ENCODE measurements around the gene CSMD2.

CSMD2 gene

GRCh38 chr1:33792651-33793050 is 372.4 kb downstream of the CSMD2 start:
- H3K4me1 ChIP-seq (ENCODE audit: control insufficient read depth, insufficient read depth, low read depth, low read length) = no peaks in the 10 kb centered on the region
- no peak overlapping the region for H2BK120ac ChIP-seq (ENCODE audit: low read depth, low read length)
- H4K8ac ChIP-seq (ENCODE audit: low read length) = no peak overlapping the region
- H2AK5ac ChIP-seq (ENCODE audit: low read length, severe bottlenecking) = no peak overlapping the region
- no peak for DNase-seq
- H3K9ac ChIP-seq (ENCODE audit: low read length) = no peak overlapping the region
- H3K4ac ChIP-seq (ENCODE audit: low read depth in 1 of 2, low read length in 2 of 2) = no peak overlapping the region
- H3K27me3 ChIP-seq (ENCODE audit: control insufficient read depth in 1 of 2, insufficient read depth in 1 of 2, low read length in 2 of 2) = no peaks in the 10 kb centered on the region
- 81% methylated on average over 3 of the region's 4 CpGs for WGBS
- no peak overlapping the region for H3K23ac ChIP-seq (ENCODE audit: low read length in 2 of 2)
- H3K79me1 ChIP-seq (replicated peaks; ENCODE audit: low read length, poor library complexity, severe bottlenecking) = no peaks in the 10 kb centered on the region
- H2BK5ac ChIP-seq (ENCODE audit: low read depth, low read length, poor library complexity, severe bottlenecking) = no peak overlapping the region
- no peak overlapping the region for H4K91ac ChIP-seq (ENCODE audit: low read length)
- peaks cover 0 to 35% of the 10 kb centered on the region in 2 experiments for H3K36me3 ChIP-seq (ENCODE audit: control insufficient read depth in 1 of 2, insufficient read depth in 2 of 2, low read depth in 1 of 2, low read length in 2 of 2)
- H3K27ac ChIP-seq (ENCODE audit: low read length, poor library complexity, severe bottlenecking) = no peak overlapping the region
- H3K18ac ChIP-seq (ENCODE audit: low read depth in 1 of 2, low read length in 2 of 2) = no peak overlapping the region
- no peak overlapping the region for H2AFZ ChIP-seq (ENCODE audit: low read depth, low read length)
- no peak overlapping the region for H3K14ac ChIP-seq (ENCODE audit: low read length in 2 of 2)
- no peak overlapping the region for H3K4me2 ChIP-seq (ENCODE audit: low read length, poor library complexity, severe bottlenecking)
- H3K4me3 ChIP-seq (ENCODE audit: insufficient read depth in 1 of 2, low read depth in 1 of 2, low read length in 2 of 2) = no peak overlapping the region
- H2BK12ac ChIP-seq (ENCODE audit: low read length in 2 of 2) = no peak overlapping the region
- no peak overlapping the region for H2BK15ac ChIP-seq (ENCODE audit: low read depth, poor library complexity, severe bottlenecking)
- peaks cover 4% of the 10 kb centered on the region for H3K9me3 ChIP-seq (ENCODE audit: control insufficient read depth, low read length)

- no peak overlapping the region for H3K4me3 ChIP-seq (ENCODE audit: insufficient read depth in 1 of 2, low read depth in 1 of 2, low read length in 2 of 2)
- H2BK12ac ChIP-seq (ENCODE audit: low read length in 2 of 2) = no peak overlapping the region
- no peaks in the 10 kb centered on the region for H3K4me1 ChIP-seq (ENCODE audit: control insufficient read depth, insufficient read depth, low read depth, low read length)
- no peaks in the 10 kb centered on the region for H3K27me3 ChIP-seq (ENCODE audit: control insufficient read depth in 1 of 2, insufficient read depth in 1 of 2, low read length in 2 of 2)
- no peaks in the 10 kb centered on the region for H3K9me3 ChIP-seq (ENCODE audit: control insufficient read depth, low read length)
- no peak overlapping the region for H4K8ac ChIP-seq (ENCODE audit: low read length)
- no peak overlapping the region for H2BK15ac ChIP-seq (ENCODE audit: low read depth, poor library complexity, severe bottlenecking)
- H3K27ac ChIP-seq (ENCODE audit: low read length, poor library complexity, severe bottlenecking) = no peak overlapping the region
- H3K14ac ChIP-seq (ENCODE audit: low read length in 2 of 2) = no peak overlapping the region
- H3K79me1 ChIP-seq (replicated peaks; ENCODE audit: low read length, poor library complexity, severe bottlenecking) = no peaks in the 10 kb centered on the region
- H2BK120ac ChIP-seq (ENCODE audit: low read depth, low read length) = no peak overlapping the region
- H3K4me2 ChIP-seq (ENCODE audit: low read length, poor library complexity, severe bottlenecking) = no peak overlapping the region
- H3K23ac ChIP-seq (ENCODE audit: low read length in 2 of 2) = no peak overlapping the region
- no peak overlapping the region for H2AK5ac ChIP-seq (ENCODE audit: low read length, severe bottlenecking)
- H4K91ac ChIP-seq (ENCODE audit: low read length) = no peak overlapping the region
- H3K36me3 ChIP-seq (ENCODE audit: control insufficient read depth in 1 of 2, insufficient read depth in 2 of 2, low read depth in 1 of 2, low read length in 2 of 2) = peaks cover 0 to 35% of the 10 kb centered on the region in 2 experiments
- 59% methylated on average over 3 of the region's 4 CpGs for WGBS
- H3K18ac ChIP-seq (ENCODE audit: low read depth in 1 of 2, low read length in 2 of 2) = no peak overlapping the region
- no peak overlapping the region for H3K9ac ChIP-seq (ENCODE audit: low read length)
- H3K4ac ChIP-seq (ENCODE audit: low read depth in 1 of 2, low read length in 2 of 2) = no peak overlapping the region
- H2AFZ ChIP-seq (ENCODE audit: low read depth, low read length) = no peak overlapping the region
- H2BK5ac ChIP-seq (ENCODE audit: low read depth, low read length, poor library complexity, severe bottlenecking) = no peak overlapping the region
- no peak for DNase-seq
Measured at GRCh38 chr1:33792216-33792615, 372.8 kb downstream of the CSMD2 start.

GRCh38 chr1:33791251-33791650 is 373.8 kb downstream of the CSMD2 start:
- Histone ChIP-seq H2BK120ac (ENCODE audit: low read depth, low read length) (no peak overlapping the region), H3K27me3 (ENCODE audit: control insufficient read depth in 1 of 2, insufficient read depth in 1 of 2, low read length in 2 of 2) (no peaks in the 10 kb centered on the region), H3K4ac (ENCODE audit: low read depth in 1 of 2, low read length in 2 of 2) (no peak overlapping the region), H3K4me2 (ENCODE audit: low read length, poor library complexity, severe bottlenecking) (no peak overlapping the region), H3K27ac (ENCODE audit: low read length, poor library complexity, severe bottlenecking) (no peak overlapping the region), H2BK15ac (ENCODE audit: low read depth, poor library complexity, severe bottlenecking) (no peak overlapping the region), H2BK12ac (ENCODE audit: low read length in 2 of 2) (no peak overlapping the region), H4K91ac (ENCODE audit: low read length) (no peak overlapping the region), H2BK5ac (ENCODE audit: low read depth, low read length, poor library complexity, severe bottlenecking) (no peak overlapping the region), H3K23ac (ENCODE audit: low read length in 2 of 2) (no peak overlapping the region), H3K79me1 (replicated peaks; ENCODE audit: low read length, poor library complexity, severe bottlenecking) (no peaks in the 10 kb centered on the region), H3K18ac (ENCODE audit: low read depth in 1 of 2, low read length in 2 of 2) (no peak overlapping the region), H2AK5ac (ENCODE audit: low read length, severe bottlenecking) (no peak overlapping the region), H3K4me3 (ENCODE audit: insufficient read depth in 1 of 2, low read depth in 1 of 2, low read length in 2 of 2) (no peak overlapping the region), H3K36me3 (ENCODE audit: control insufficient read depth in 1 of 2, insufficient read depth in 2 of 2, low read depth in 1 of 2, low read length in 2 of 2) (peaks cover 0 to 43% of the 10 kb centered on the region in 2 experiments), H3K14ac (ENCODE audit: low read length in 2 of 2) (no peak overlapping the region), H4K8ac (ENCODE audit: low read length) (no peak overlapping the region), H3K9me3 (ENCODE audit: control insufficient read depth, low read length) (no peaks in the 10 kb centered on the region), H2AFZ (ENCODE audit: low read depth, low read length) (no peak overlapping the region), H3K4me1 (ENCODE audit: control insufficient read depth, insufficient read depth, low read depth, low read length) (no peaks in the 10 kb centered on the region), H3K9ac (ENCODE audit: low read length) (no peak overlapping the region)
- DNase-seq = no peak
- 51% methylated on average over 2 of the region's 2 CpGs for WGBS

- H3K4me1 ChIP-seq (ENCODE audit: control insufficient read depth, insufficient read depth, low read depth, low read length) = no peaks in the 10 kb centered on the region
- no peak overlapping the region for H2BK5ac ChIP-seq (ENCODE audit: low read depth, low read length, poor library complexity, severe bottlenecking)
- H4K8ac ChIP-seq (ENCODE audit: low read length) = no peak overlapping the region
- WGBS = 78% methylated on average over 1 of the region's 1 CpG
- H2AK5ac ChIP-seq (ENCODE audit: low read length, severe bottlenecking) = no peak overlapping the region
- no peaks in the 10 kb centered on the region for H3K79me1 ChIP-seq (replicated peaks; ENCODE audit: low read length, poor library complexity, severe bottlenecking)
- no peak overlapping the region for H2AFZ ChIP-seq (ENCODE audit: low read depth, low read length)
- no peak overlapping the region for H3K27ac ChIP-seq (ENCODE audit: low read length, poor library complexity, severe bottlenecking)
- H2BK12ac ChIP-seq (ENCODE audit: low read length in 2 of 2) = no peak overlapping the region
- H3K14ac ChIP-seq (ENCODE audit: low read length in 2 of 2) = no peak overlapping the region
- H2BK15ac ChIP-seq (ENCODE audit: low read depth, poor library complexity, severe bottlenecking) = no peak overlapping the region
- H3K9ac ChIP-seq (ENCODE audit: low read length) = no peak overlapping the region
- peaks cover 0 to 44% of the 10 kb centered on the region in 2 experiments for H3K36me3 ChIP-seq (ENCODE audit: control insufficient read depth in 1 of 2, insufficient read depth in 2 of 2, low read depth in 1 of 2, low read length in 2 of 2)
- no peak overlapping the region for H3K4me2 ChIP-seq (ENCODE audit: low read length, poor library complexity, severe bottlenecking)
- no peak overlapping the region for H3K4ac ChIP-seq (ENCODE audit: low read depth in 1 of 2, low read length in 2 of 2)
- no peaks in the 10 kb centered on the region for H3K27me3 ChIP-seq (ENCODE audit: control insufficient read depth in 1 of 2, insufficient read depth in 1 of 2, low read length in 2 of 2)
- H2BK120ac ChIP-seq (ENCODE audit: low read depth, low read length) = no peak overlapping the region
- no peaks in the 10 kb centered on the region for H3K9me3 ChIP-seq (ENCODE audit: control insufficient read depth, low read length)
- H3K18ac ChIP-seq (ENCODE audit: low read depth in 1 of 2, low read length in 2 of 2) = no peak overlapping the region
- no peak overlapping the region for H4K91ac ChIP-seq (ENCODE audit: low read length)
- no peak overlapping the region for H3K23ac ChIP-seq (ENCODE audit: low read length in 2 of 2)
- no peak for DNase-seq
- no peak overlapping the region for H3K4me3 ChIP-seq (ENCODE audit: insufficient read depth in 1 of 2, low read depth in 1 of 2, low read length in 2 of 2)
Measured at GRCh38 chr1:33790577-33790976, 374.5 kb downstream of the CSMD2 start.
